Smooth muscle cell (in vitro differentiated cells): ENCODE measurements around the gene SACS. TPM values are rescaled to one million over a fixed set of nuclear protein-coding genes. Genes with fewer than 3 reads are reported as not detected.

Experiments
- DNase-seq: peaks from one replicate; lab custom pipeline; 2025; ENCODE audit not compliant: unreplicated experiment; lab: John Stamatoyannopoulos, UW
- H2AFZ ChIP-seq: fragments of 200-600 bp; sonication (generic); 2 replicates; pipeline ENCODE4 v1.6.0; 2016; ENCODE audit warnings: antibody characterized with exemption, low read depth, mild to moderate bottlenecking
- H3F3A ChIP-seq: fragments of 200-600 bp; sonication (generic); 2 replicates; pipeline ENCODE4 v1.6.0; 2017; ENCODE audit warnings: antibody characterized with exemption, low read depth
- H3K27ac ChIP-seq: fragments of 200-600 bp; sonication (generic); 2 replicates; pipeline ENCODE4 v1.5.1; 2016; ENCODE audit warnings: low read depth, mild to moderate bottlenecking
- H3K27me3 ChIP-seq: fragments of 200-600 bp; sonication (generic); 2 replicates; pipeline ENCODE4 v1.6.1; 2016; ENCODE audit warnings: low read depth, mild to moderate bottlenecking
- H3K36me3 ChIP-seq: fragments of 200-600 bp; sonication (generic); 2 replicates; pipeline ENCODE4 v1.5.1; 2016; ENCODE audit warnings: low read depth
- H3K4me1 ChIP-seq: fragments of 200-600 bp; sonication (generic); 2 replicates; pipeline ENCODE4 v1.5.1; 2016; ENCODE audit warnings: low read depth
- H3K4me2 ChIP-seq: fragments of 200-600 bp; sonication (generic); 2 replicates; pipeline ENCODE4 v1.6.0; 2016; ENCODE audit warnings: mild to moderate bottlenecking
- H3K4me3 ChIP-seq: fragments of 200-600 bp; sonication (generic); 2 replicates; pipeline ENCODE4 v1.5.1; 2016; ENCODE audit warnings: mild to moderate bottlenecking
- H3K79me2 ChIP-seq: fragments of 200-600 bp; sonication (generic); 2 replicates; pipeline ENCODE4 v1.6.0; 2016; ENCODE audit warnings: low read depth, mild to moderate bottlenecking
- H3K9ac ChIP-seq: fragments of 200-600 bp; sonication (generic); 2 replicates; pipeline ENCODE4 v1.6.0; 2016; ENCODE audit warnings: low read depth
- H3K9me3 ChIP-seq: fragments of 200-600 bp; sonication (generic); replicated peaks from 2 replicates; pipeline ENCODE4 v1.5.1; 2016; ENCODE audit warnings: low read depth
- H4K20me1 ChIP-seq: fragments of 200-600 bp; sonication (generic); 2 replicates; pipeline ENCODE4 v1.6.0; 2016; ENCODE audit warnings: low read depth
- CTCF ChIP-seq: fragments of 200-600 bp; sonication (generic); IDR thresholded peaks from 2 replicates; pipeline ENCODE4 v1.5.1; 2017; ENCODE audit warnings: borderline replicate concordance, mild to moderate bottlenecking, antibody characterized with exemption; ENCODE audit not compliant: insufficient read depth, poor library complexity, severe bottlenecking
- WGBS: methylation state at CpG from one replicate; pipeline ENCODE4 v1.1.7; 2016; ENCODE audit warnings: low lambda C conversion rate; 5-methylcytosine and 5-hydroxymethylcytosine counted together
- polyA plus RNA-seq: library from polyadenylated mRNA; unstranded; fragments of >200 nt; fragmentation: Nextera tagmentation; extraction: Ambion mirVana; gene quantifications from 2 replicates; pipeline ENCODE4 v1.2.1, GENCODE V29; 2016
- total RNA-seq: library from RNA; depleted of rRNA; stranded (reverse); fragments of >200 nt; gene quantifications from 2 replicates; pipeline ENCODE4 v1.2.3, GENCODE V29; 2014

SACS gene
- total and polyA plus RNA-seq, 2 experiments from 2014 or later = 4.4 to 40.9 TPM

- Histone ChIP-seq H2AFZ (no peak overlapping the region), H3F3A (no peaks in the 10 kb centered on the region), H3K27me3 (no peaks in the 10 kb centered on the region), H3K4me1 (peaks cover 11% of the 10 kb centered on the region), H3K36me3 (no peaks in the 10 kb centered on the region), H3K27ac (no peak overlapping the region), H3K9me3 (no peaks in the 10 kb centered on the region), H4K20me1 (no peaks in the 10 kb centered on the region), H3K79me2 (no peaks in the 10 kb centered on the region), H3K9ac (no peak overlapping the region), H3K4me3 (no peak overlapping the region), H3K4me2 (no peak overlapping the region)
- DNase-seq = no peak
- no peak for TF ChIP-seq CTCF
- WGBS = 94% methylated on average over 4 of the region's 4 CpGs
These were observed 4.4 kb upstream of the SACS start for GRCh38 chr13:23437916-23438315.

- TF ChIP-seq CTCF = no peak
- no peaks in the 10 kb centered on the region for H3K9me3 ChIP-seq
- peaks cover 23% of the 10 kb centered on the region for H3K4me1 ChIP-seq
- H3K79me2 ChIP-seq = no peaks in the 10 kb centered on the region
- no peak overlapping the region for H3K4me2 ChIP-seq
- H3K27ac ChIP-seq = no peak overlapping the region
- H3K27me3 ChIP-seq = no peaks in the 10 kb centered on the region
- DNase-seq = no peak
- no peak overlapping the region for H3K4me3 ChIP-seq
- no peak overlapping the region for H2AFZ ChIP-seq
- H3K9ac ChIP-seq = no peak overlapping the region
- H3F3A ChIP-seq = no peaks in the 10 kb centered on the region
- no peaks in the 10 kb centered on the region for H3K36me3 ChIP-seq
- H4K20me1 ChIP-seq = no peaks in the 10 kb centered on the region
- 95% methylated on average over 5 of the region's 5 CpGs for WGBS
These were observed 3.2 kb upstream of the SACS start for GRCh38 chr13:23436680-23437079.

- Histone ChIP-seq H3K9ac (no peak overlapping the region), H3K36me3 (no peaks in the 10 kb centered on the region), H3K4me1 (peaks cover 31% of the 10 kb centered on the region), H3K27me3 (no peaks in the 10 kb centered on the region), H3K4me2 (no peak overlapping the region), H2AFZ (no peak overlapping the region), H3K9me3 (no peaks in the 10 kb centered on the region), H3F3A (no peaks in the 10 kb centered on the region), H3K79me2 (no peaks in the 10 kb centered on the region), H4K20me1 (no peaks in the 10 kb centered on the region), H3K4me3 (no peak overlapping the region), H3K27ac (no peak overlapping the region)
- 83% methylated on average over 4 of the region's 4 CpGs for WGBS
- no peak for TF ChIP-seq CTCF
- no peak for DNase-seq
These were observed 989 bp upstream of the SACS start for GRCh38 chr13:23434491-23434890.

GRCh38 chr13:23432626-23433025 lies 876 bp downstream of the SACS start:
- WGBS = 21% methylated on average over 6 of the region's 6 CpGs

More at GRCh38 chr13:23432626-23433025, 876 bp downstream of the SACS start:
- Histone ChIP-seq H3F3A (no peaks in the 10 kb centered on the region), H3K9me3 (no peaks in the 10 kb centered on the region), H3K36me3 (no peaks in the 10 kb centered on the region), H3K4me2 (peak overlapping the region; percentile 84), H3K4me1 (peaks cover 40% of the 10 kb centered on the region), H3K79me2 (no peaks in the 10 kb centered on the region), H4K20me1 (no peaks in the 10 kb centered on the region), H3K4me3 (peak overlapping the region; percentile 58), H2AFZ (peak overlapping the region; percentile 70), H3K9ac (peak overlapping the region; percentile 64), H3K27ac (peak overlapping the region; percentile 24), H3K27me3 (no peaks in the 10 kb centered on the region)
- no peak for TF ChIP-seq CTCF
- DNase-seq = no peak
